Skin epidermis (tissue), 12 donors: ENCODE results near the gene RMDN3.

Source experiments
- H3K27ac ChIP-seq, 21 experiments: fragments of 200-600 bp; sonication (generic) in 11 of 21; one replicate each; pipeline ENCODE4 v1.5.0; 2020; ENCODE audit warnings: mild to moderate bottlenecking in 3 of 21, inconsistent platforms in 2 of 21, moderate library complexity in 2 of 21
- H3K4me3 ChIP-seq, 7 experiments: fragments of 200-600 bp; sonication (generic) in 2 of 7; one replicate each; pipeline ENCODE4 v1.5.0; 2020; ENCODE audit warnings: inconsistent platforms in 2 of 7, mild to moderate bottlenecking in 2 of 7, moderate library complexity in 1 of 7

RMDN3 gene

GRCh38 chr15:40754883-40755811, at the start of gene RMDN3:
Gene RMDN3, minus strand, starts transcription at chr15:40755254. Its CDS starts 471 bp downstream, at chr15:40754783.
- peak within 1 kb of the TSS; percentile 80 to 97 (median 82) for H3K4me3 ChIP-seq
- peak within 1 kb of the TSS; percentile 7 to 94 (median 84) for H3K27ac ChIP-seq

DNA sequence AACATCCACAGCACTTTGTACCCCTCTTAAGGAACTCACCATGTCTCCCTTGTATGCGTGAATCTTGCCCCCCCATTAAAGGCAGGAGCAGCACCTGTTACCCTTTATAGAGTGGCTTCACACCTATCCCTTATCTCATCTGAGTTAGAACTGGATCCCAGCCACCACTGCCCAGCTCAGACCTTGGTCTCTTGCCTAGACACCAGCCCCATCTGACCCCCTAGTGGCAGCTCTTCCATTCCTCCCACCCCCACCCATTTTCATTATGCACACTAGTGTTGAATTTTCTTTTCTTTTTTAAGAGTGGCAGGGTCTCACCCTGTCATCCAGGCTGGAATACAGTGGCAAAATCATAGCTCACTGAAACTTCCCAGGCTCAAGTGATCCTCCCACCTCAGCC, 48.6 kb upstream of the RMDN3 start:
- Histone ChIP-seq H3K4me3 (no peak overlapping the region), H3K27ac (no peak overlapping the region)

GRCh38 chr15:40803076-40803475, 48.0 kb upstream of the RMDN3 start:
- H3K27ac ChIP-seq = no peak overlapping the region
- no peak overlapping the region for H3K4me3 ChIP-seq

DNA sequence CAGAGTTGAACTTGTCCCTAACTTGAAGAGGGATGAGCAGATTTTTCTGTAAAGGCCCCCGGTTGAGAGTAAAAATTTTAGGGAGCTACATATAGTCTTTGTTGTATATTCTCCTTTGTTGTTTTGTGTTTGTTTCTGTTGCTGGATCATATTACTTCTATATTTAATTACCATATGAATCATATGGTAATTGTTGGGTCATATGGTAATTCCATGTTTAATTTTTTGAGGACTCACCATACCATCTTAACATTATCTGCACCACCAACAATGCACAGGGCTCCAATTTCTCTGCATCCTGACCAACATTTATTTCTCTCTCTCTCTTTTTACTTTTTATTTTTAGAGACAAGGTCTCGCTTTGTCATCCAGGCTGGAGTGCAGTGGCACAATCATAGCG, 44.5 kb upstream of the RMDN3 start:
- Histone ChIP-seq H3K4me3 (no peak overlapping the region), H3K27ac (peak overlapping the region in 1 of 21 experiments; percentile 28)

GRCh38 chr15:40796512-40796911, 41.5 kb upstream of the RMDN3 start:
- peak overlapping the region in 7 of 21 experiments; percentile 9 to 25 (median 11) for H3K27ac ChIP-seq
- no peak overlapping the region for H3K4me3 ChIP-seq

- no peak overlapping the region for H3K4me3 ChIP-seq
- peak overlapping the region in 5 of 21 experiments; percentile 6 to 25 (median 10) for H3K27ac ChIP-seq
These were observed 41.0 kb upstream of the RMDN3 start for GRCh38 chr15:40796041-40796440.

- Histone ChIP-seq H3K4me3 (no peak overlapping the region), H3K27ac (peak overlapping the region in 1 of 21 experiments; percentile 36)
These were observed 38.3 kb upstream of the RMDN3 start for GRCh38 chr15:40793216-40793989.

GRCh38 chr15:40792394-40792793, 37.3 kb upstream of the RMDN3 start:
- H3K27ac ChIP-seq = no peak overlapping the region
- H3K4me3 ChIP-seq = no peak overlapping the region

DNA sequence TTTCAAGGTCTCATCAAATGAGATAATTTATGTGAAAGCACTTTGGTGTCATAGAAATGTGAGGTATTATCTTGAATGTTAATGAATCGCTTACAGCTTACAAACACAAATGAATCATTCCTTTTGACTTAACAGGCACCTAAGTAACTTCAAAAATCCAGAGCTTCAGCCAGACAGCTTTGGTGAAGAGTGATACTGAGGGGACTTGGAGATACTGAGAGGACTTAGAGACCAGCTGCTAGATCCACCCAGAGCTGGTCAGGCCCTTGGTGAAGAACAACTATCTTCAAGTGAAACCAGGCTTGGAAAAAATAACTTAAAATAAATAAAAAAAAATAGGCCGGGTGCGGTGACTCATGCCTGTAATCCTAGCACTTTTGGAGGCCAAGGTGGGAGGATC, 35.7 kb upstream of the RMDN3 start:
- H3K27ac ChIP-seq = no peak overlapping the region
- H3K4me3 ChIP-seq = no peak overlapping the region

DNA sequence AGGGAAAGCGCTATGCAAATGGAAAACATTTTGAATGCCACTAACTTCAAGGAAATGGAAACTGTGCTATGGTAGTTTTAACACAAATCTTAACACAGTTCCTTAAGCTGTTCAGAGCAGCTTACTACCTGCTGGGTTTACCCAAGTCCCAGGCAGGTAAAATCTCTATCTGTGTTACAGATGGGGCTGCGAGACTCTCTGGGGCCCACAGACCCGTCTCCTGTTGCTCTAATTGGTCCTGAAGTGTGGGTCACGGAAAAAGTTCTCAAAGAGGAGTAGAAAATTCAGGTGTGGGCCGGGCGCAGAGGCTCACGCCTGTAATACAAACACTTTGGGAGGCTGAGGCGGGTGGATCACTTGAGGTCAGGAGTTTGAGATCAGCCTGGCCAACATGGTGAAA, 34.9 kb upstream of the RMDN3 start:
- Histone ChIP-seq H3K27ac (no peak overlapping the region), H3K4me3 (no peak overlapping the region)

DNA sequence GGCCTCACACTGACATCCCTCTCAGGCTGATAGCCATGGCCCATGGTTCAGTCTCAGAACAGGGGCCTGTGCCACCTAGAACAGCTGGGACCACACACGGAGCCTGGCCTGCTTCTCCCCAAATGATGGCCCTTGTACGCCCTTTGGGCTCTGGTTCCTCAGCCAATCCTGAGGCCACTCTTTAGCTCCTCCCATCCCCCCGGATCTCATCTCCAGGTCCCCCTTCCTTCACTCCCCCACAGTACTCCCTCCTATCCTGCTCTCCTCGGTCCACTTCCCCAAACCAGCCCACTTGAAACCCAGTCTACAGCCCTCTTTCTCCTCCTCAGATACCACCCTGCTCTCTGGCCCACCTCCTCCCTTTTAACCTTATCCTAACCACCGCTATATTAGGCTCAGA, 34.1 kb upstream of the RMDN3 start:
- H3K27ac ChIP-seq = peak overlapping the region in 6 of 21 experiments; percentile 0 to 58 (median 29)
- no peak overlapping the region for H3K4me3 ChIP-seq

DNA sequence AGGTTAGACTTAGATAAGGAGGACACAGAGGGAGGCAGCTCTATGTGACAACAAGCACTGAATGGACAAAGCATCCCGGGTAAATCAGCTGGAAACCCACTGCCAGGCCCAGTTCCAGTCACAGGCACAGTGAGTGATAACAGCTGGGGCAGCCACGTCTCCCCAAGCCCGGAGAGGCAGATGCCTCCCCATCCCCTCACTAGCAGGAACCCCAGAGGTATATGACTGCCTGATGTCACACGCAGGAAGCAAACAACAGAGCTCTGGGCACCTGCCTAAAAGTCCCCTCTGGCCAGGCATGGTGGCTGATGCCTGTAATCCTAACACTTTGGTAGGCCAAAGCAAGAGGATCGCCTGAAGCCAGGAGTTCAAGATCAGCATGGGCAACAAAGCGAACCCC, 32.9 kb upstream of the RMDN3 start:
- peak overlapping the region in 17 of 21 experiments; percentile 6 to 74 (median 48) for H3K27ac ChIP-seq

GRCh38 chr15:40787344-40787841, 32.3 kb upstream of the RMDN3 start:
- Histone ChIP-seq H3K27ac (peak overlapping the region in 15 of 21 experiments; percentile 6 to 74 (median 54)), H3K4me3 (no peak overlapping the region)

More for the DNA sequence above, 32.9 kb upstream of the RMDN3 start:
- no peak overlapping the region for H3K4me3 ChIP-seq

DNA sequence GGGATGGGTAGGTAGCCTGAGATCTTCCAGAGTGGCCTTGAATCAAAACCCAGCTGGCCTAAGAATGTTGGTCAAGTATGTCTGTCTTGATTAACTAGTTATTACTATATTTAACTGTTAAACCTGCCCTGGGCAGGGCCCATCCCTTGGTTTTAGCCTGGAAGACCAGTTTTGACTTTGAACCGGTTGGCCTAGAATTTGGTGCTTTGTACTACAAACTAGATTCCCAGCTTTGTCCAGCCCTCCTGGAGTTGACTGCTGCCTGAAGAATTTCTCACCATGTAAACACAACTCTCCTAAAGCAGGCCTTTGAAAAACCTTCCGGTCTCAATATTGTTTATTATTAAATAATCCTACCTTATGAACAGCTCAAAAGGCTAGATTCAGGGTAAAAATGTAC, 30.8 kb upstream of the RMDN3 start:
- H3K4me3 ChIP-seq = no peak overlapping the region
- H3K27ac ChIP-seq = peak overlapping the region in 13 of 21 experiments; percentile 4 to 74 (median 28)

- no peak overlapping the region for H3K4me3 ChIP-seq
- H3K27ac ChIP-seq = peak overlapping the region in 8 of 21 experiments; percentile 4 to 54 (median 23)
These were observed 30.1 kb upstream of the RMDN3 start for GRCh38 chr15:40785164-40785563.

DNA sequence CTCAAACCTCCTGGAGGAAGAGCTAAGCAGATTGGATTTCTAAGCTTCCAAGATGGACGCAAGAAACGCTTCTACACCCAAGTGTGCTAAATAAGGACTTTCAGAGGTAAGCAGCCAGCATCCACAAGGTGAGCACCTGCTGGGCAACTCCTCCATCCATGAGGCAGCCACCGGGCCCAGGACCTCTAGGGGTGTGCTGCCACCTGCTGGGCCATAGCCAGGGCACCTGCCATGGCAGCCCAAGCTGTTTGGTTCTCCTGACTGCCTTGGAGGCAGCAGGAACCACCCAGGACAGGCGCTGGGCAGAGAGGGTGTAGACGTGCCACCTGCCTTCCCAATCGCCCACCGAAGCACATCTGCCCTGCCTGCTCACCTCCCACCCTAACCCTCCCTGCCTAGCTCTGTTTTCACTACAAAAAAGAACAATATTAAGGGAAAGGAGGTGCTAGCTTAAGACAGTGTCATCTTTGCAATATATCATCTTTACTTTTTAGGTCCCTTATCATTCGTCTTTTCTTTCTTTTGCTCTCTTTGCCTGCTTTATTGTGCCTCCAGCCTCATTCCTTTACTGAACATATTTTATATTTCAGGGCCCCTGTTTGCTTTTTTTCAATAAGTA, 27.7 kb upstream of the RMDN3 start:
- Histone ChIP-seq H3K4me3 (no peak overlapping the region), H3K27ac (no peak overlapping the region)

DNA sequence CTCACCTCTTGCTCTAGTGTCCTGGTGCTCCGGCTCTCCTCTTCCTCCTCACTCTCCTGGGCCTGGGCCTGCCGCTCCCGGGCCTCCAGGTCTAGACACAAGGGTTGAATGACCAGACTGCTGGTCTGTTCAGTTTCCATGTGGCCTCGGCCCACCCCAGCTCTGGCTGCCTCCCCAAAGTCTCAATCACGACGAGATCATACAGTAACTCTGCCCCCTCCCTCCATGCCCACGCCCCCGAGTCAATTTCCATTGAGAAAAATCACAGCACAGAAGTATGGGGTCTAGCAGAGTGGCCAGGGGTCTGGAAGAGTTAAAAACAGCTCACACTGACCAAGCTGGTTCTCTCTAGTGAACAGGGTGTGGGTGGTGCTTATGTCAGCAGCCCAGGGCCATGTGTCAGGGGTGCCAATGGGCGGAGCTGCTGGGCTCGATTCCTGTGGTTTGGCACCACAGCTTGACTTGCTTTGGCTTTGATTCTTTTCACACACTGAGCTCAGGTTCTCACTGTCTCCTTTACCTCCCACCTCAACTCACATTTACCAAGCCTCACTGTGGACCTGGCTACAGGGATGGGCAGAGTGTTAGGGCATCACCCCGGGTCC, 21.6 kb upstream of the RMDN3 start:
- Histone ChIP-seq H3K4me3 (no peak overlapping the region), H3K27ac (peak overlapping the region in 11 of 21 experiments; percentile 8 to 74 (median 60))

DNA sequence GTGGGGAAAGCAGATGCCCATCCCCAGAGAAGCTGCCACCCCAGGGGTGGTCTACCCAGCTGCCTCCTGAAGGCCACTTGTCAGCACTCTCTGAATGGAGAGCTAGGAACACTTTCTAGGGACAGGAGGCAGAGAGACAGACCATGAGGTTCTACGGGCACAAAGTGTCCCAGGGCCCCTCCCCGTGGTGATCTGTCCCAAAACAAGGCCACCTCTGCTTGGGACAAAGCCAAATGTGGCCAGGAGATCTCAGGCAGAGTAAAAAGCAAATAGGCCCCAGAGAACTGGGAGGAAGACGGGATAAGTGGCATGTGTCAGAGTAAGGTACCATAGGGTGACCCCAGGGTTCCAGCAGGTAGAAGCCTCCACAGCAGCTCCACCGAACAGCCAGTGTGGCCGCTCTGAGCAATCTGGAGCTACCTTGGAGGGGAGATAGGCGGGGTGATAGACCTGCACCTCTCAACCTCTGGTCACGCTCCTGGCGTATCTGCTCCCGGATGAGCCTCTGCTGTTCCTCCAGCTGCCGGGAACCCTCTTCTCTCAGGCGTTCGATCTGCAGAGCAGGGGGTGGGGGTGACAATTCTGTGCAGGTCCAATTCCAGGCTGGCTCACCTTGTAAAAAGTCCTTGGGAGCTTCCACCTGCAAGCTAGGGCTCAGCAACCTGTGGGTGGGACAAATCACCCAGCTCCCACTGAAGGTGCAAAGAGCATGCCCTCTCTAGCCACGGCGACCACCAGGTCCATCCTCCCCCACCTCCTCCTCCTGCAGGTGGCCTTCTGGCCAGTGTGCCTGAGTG, 20.9 kb upstream of the RMDN3 start:
- Histone ChIP-seq H3K4me3 (no peak overlapping the region), H3K27ac (peak overlapping the region in 10 of 21 experiments; percentile 8 to 74 (median 60))

DNA sequence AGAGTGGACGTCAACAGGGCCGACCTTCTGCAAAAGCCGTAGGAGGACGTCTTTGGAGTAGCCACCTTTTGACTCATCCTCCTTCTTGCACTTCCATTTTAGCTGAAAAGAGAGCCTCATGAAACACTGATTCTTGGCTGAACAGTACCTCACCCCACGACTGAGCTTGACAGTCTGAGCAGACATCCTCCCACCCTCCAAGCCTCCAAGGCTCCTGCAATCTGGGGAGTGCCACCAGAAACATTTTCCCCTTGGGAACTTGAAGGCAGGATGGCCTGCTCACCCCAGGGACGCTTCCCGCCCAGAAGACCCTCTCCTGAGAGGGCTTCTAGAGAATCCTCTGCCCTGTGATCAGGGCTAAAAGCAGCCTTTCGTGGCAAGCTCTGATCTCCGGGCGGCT, 20.0 kb upstream of the RMDN3 start:
- Histone ChIP-seq H3K4me3 (no peak overlapping the region), H3K27ac (no peak overlapping the region)
